HG02763 (cell line): ENCODE measurements around the gene ADAM12.

Source experiments
- ATAC-seq: cut with Tn5 transposase; IDR thresholded peaks from one replicate; pipeline ENCODE4 v1.9.1; 2021; ENCODE audit warnings: mild to moderate bottlenecking, moderate library complexity; ENCODE audit not compliant: unreplicated experiment

ADAM12 gene

DNA sequence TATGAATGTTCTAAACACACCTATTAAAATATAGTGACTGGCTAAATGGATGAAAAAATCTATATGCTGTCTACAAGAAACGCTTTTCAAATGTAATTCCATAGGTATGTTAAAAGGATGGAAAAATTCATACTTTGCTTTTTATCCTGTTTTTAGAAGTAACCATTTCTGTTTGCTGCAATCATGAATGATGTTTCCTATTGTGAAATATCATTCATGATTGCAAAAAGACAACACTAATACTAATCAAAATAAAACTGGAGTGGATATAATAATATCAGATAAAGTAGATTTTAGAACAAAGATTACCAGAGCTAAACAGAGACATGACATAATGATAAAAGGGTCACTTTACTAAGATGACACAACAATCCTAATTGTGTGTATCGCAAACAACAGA is 353.7 kb downstream of the ADAM12 start:
- ATAC-seq = no peak

DNA sequence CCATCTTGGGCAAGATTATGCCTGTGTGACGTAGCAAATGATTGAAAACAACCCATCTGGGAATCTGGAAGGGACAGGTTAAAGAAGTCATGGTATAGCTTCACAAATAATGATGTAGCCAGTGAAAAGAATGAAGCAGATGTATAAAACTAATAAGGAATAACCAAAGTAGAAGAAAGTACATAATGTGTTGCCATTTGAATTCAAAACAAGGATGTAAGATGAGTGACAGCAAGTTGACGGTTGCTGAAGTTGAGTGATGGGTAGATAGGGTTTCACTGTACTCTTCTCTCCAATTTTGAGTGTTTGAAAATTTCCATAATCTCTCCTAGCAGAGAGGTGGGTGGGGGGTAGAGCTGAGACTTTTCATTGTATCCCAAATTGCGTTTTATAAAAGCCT is 358.3 kb downstream of the ADAM12 start:
- no peak for ATAC-seq

DNA sequence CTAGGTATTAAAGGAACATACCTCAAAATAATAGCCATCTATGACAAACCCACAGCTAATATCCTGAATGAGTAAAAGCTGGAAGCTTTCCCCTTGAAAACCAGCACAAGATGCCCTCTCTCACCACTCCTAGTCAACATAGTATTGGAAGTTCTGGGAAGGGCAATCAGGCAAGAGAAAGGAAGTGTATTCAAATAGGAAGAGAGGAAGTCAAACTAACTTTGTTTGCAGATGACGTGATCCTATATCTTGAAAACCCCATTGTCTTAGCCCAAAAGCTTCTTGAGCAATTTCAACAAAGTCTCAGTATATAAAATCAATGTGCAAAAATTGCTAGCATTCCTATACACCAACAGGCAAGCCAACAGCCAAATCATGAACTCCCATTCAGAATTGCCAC is 360.6 kb downstream of the ADAM12 start:
- ATAC-seq = no peak

DNA sequence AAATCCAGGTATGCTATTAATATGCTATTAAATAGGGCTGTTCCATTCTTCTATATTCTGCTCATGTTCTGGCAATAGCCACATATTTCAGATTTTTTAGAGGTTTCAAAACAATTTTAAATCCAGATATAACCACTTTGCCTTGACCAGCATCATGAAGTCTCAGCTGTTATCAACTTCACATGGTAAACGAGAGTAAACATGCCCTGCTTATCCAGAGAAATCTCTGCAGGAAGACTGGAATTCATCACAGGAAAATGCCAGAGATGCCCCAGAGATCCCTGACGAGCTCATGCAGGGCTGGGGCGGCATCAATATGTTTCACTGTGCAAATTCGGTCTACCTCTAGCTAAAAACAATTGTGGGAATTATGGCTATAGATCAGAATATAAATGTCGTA is 365.4 kb downstream of the ADAM12 start:
- no peak for ATAC-seq

DNA sequence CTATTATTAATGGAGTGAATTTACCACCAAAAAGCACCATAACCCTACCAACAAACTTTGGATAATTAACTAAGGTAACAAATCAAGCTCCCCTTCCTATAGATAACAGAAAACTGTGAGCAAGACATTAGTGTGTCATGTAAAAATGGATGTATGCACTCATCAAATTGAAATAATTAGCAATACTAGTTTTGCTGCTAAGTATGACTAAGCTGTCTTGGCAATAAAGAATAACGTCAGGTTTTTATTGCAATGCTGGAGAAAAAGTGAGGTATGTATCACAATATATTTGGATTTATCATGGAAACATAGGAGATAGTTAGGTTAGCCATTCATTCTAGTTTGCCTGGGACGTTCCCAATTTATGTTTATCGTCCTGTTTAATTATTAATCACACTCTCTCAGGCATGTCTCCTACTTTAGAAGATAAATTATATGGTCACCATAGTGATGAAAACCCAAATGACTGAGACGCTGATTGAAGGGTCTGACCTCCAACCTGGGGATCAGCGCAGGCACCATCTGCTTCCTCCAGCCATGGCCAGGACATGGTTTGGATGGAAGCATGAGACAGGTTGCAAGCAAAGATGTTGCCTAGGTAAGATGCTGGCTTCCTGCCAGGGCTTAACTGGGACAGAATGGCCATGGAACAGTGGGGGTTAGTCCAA is 366.3 kb downstream of the ADAM12 start:
- ATAC-seq = no peak

DNA sequence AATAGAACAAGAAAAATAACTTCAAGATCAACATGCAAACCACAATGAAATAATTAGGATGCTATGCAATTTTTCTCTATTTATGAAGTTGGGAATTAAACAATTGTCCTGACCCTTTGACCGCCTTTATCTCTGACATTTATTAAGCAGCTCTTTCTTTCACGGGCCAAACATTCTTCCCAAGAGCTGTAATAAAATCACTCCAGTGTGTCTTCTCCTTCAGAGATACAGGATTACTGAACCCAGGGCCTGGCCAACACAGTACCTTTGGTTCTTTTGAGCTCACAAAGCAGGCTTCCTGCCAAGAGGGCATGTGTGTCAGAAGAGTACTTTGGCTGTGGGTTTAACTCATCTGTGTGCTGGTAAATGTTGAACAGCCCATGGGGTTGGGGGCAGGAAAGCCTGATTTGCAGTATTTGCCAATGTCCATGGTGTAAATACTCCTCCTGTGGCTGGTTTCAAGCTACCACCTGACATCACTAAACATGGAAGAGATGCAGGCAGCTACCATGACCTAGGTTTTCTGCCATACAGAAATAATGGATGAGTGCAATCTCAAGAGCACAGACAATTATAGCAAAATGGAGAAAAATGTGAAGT is 370.2 kb downstream of the ADAM12 start:
- ATAC-seq = no peak

DNA sequence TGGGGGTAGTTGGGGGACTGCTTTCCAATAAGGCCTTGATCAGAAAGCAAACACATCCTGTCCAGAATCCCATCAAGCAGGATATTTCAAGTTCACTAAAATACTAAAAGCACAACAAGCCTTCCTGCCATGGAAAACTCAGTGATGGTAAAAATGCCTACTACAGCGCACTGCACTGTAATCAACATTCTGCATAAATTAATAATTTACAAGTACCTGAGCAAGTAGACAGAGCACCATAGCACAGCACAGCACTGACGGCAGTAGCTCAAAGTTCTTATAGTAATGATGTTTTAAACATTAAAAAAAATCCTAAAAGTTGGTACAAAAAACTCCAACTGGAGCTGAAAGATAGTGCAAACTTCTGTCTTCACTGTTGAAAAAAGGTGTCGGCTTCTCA is 371.4 kb downstream of the ADAM12 start:
- ATAC-seq = no peak

DNA sequence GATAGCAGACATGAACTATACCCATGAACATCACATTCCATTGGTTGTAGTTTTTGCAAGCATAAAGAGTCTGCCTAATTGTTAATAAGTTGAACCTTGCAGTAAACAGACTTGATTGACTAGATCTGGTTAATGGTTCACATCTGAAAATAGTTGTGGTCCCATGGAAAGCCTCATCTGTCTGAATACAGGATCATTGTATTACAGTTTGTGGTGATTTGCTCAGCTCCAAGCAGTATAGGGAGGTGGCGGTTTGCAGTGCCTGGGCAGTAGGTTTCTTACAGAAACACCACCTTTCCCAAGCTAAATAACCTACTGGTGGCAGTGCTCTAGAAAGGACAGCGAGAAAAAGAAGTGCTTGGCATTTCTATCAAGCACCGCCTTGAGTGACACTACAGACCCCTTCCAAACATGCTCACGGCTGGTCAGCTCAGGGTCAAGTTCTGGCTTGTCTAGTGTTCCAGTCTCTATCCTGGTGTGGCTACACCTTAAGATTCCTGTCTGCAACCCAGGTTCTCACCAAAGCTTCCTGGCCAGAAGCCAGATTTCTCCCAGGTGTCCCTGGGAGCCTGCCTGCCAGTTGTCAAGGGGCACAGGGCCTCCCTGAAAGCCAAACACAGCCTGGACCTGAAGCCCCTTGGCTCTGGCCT is 372.0 kb downstream of the ADAM12 start:
- no peak for ATAC-seq

DNA sequence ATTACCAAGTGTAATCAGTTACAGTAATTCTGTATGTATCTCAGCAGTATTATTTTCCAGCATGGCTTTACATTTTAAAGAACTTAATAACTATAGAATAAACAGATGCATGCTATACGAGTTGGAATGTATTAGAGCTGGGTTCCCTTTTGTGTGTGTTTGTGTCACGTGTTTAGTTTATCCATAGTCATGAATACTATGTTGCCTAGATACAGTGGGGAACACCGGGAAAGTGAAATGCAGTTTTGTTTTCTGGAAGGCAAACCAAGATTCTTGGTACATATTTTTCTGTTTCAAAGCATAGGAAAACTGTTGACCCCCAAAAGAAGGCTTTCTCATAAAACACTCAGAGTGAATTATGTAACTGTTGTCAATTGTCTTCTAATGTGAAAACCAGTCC is 372.9 kb downstream of the ADAM12 start:
- ATAC-seq = no peak

DNA sequence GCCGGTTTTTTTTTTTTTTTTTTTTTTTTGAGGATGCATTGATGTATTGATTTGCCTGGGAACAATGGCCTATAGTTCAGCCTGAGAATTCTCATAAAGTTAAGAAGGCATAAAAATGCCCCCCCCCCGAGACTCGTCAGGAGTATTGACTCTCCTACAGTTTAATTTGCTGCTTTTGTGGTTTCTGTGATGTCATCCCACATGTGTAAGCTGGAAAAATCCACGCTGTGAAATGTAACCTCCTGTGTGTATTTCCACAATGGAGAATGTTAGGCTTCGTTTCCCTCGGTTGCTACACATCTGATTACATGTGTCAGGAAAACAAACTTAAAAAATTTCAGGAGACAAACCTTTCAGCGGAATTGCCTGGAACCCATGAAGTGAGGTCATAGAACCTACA is 374.0 kb downstream of the ADAM12 start:
- no peak for ATAC-seq

DNA sequence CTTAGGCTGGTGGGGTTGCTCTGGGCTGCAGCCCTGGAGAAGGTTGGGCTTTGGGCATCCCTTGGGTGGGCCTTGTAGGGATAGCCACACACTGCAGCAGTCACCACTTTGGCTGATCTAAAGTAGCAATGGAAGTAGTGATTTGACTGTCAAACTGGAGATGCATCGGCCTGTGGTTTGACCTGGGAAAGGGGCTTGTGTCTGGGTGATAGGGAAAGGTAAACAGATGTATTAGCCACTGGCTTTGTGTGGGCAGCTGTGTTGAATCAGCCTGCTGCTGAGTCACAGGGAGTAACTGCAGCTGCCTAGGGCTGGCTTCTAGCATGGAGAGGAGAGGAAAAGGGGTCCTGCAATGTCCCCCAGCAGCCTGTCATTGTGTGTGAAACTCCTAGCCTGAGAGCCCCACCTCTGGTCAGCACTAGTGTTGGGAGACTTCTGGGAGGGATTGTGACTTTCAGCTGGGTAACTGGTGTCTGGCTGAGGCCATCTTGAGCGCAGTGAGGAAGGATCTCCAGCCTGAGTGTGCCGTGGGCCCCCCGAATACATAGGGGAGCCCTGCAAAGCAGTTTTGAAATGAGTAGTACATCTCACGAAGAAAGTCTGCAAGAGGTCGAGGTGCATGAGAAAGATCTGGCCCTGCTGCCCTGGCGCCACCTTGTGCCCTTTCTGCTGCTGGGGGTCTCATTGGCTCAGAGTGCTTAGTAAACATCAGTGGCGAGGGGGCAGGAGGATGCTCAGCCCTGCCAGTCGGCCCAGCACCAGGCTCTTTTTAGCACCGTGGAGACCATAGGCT is 374.6 kb downstream of the ADAM12 start:
- ATAC-seq = peak; percentile 49

DNA sequence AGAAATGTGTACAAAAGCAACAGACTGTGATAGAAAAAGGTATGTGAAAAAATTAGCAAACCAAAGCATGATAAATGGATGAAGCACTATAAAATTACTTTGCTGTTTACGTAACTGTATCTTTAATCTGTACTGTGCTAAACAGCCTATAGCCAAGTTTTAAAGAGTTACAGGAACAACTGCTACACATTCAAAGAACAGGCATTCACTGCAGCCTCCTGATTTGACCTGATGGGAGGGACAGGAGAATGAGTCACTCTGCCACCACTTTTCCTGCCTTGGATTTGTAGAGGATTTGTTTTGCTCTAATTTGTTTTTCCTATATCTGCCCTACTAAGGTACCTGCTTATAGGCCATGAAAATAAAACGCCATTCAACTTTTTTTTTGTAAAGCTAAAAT is 375.8 kb downstream of the ADAM12 start:
- ATAC-seq = no peak

DNA sequence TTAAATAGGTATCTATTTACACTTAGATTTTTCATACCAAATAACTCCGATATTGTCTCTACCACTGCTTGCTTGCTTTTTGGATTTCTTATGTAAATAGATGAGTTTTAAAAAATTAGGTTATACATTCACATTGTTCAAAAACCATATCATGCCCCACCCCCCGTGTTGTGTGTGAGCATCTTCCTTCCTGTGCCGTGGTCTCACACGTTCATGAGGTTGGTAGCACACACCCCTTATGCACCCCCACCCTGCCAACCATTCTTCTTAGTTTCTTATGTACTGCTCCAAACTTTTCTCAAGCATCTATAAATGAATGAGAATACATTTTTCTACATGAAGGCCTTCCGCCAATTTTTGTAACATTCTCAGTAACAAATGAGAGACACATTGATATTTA is 376.3 kb downstream of the ADAM12 start:
- ATAC-seq = no peak

DNA sequence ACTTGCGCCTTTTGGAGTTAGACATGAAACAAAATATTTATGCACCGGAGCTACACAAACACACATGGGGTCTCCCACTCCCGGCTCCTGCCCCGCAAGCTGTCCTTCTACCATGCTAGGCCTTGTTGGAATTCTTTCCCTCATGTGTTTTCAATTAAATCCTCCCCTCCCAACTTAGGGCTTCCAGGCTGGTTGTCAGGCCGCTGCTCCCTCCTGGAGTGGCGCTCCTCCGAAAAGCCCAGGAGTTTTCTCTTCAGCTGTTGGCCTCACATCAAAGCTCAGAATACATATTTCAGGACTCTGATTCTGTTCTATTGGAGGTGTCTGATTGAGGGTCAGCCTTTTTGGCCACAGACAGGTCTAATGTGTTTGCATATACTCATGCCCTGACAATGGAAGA is 378.6 kb downstream of the ADAM12 start:
- ATAC-seq = no peak

DNA sequence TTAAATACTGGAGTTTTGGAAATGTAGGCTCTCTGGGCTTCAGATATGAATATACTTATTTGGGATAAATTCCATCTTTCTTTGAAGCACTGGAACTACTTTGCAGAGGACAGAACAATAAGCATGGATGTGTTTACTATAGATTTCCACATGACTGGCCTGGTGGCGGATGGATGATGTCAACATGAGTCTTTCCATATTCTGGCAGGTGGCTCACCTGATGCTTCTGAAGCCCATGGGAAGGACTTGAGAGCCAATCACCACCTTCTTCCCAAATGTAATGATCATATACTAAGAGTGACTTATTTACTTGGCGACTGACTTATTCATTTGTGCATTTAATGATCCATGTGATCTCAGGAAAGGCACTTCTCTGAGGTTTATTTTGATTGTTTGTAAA is 381.4 kb downstream of the ADAM12 start:
- ATAC-seq = no peak

DNA sequence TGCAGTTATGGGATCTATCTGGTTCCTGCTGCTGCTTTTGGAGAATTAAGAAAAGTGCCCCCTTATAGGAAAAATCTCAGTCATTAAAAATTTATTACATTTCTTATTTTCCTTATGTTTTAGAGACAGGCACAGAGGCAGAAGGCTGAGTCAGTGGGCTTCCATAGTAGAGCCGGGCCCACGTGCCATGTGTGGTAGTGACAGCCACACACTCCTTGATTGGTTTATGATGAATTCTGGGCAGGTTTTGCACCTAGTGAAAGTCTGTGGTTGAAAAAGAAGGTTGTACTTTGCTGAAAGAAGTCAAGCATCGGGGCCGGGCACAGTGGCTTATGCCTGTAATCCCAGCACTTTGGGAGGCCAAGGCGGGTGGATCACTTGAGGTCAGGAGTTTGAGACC is 382.0 kb downstream of the ADAM12 start:
- no peak for ATAC-seq

DNA sequence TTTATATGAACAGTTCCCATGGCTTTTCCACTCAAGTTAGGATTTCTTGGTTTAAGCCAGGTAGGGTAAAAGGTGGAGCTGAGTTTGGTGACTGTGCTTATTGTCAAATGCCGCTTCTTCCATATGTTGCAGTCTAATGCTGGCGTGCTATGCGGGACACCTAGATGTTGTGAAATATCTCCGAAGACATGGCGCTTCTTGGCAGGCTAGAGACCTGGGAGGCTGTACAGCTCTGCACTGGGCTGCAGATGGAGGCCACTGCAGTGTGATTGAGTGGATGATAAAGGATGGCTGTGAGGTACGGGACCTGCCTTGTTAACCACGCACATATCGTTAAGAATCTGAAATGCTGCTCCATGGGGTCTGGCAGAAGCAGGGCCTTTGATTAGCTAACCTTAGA is 383.5 kb downstream of the ADAM12 start:
- ATAC-seq = no peak

DNA sequence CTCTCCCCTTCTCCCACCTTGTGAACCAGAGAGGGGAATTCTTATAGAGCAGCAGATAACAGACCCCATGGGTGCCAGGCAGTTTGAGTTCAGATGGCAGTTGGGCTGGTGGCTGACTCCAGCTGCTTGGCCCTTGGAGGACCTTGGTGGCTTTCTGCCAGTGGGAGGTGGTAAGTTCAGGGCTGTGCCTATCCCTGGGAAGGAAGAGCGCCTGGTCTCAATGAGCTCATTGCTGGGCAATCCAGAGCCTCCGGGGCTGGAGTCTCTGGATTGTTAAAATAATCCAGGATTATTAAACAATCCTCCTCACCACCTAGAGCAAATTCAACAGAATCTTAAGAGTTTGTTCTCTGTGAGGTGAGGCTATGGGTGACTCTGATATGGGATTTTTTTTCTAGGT is 386.7 kb downstream of the ADAM12 start:
- no peak for ATAC-seq

DNA sequence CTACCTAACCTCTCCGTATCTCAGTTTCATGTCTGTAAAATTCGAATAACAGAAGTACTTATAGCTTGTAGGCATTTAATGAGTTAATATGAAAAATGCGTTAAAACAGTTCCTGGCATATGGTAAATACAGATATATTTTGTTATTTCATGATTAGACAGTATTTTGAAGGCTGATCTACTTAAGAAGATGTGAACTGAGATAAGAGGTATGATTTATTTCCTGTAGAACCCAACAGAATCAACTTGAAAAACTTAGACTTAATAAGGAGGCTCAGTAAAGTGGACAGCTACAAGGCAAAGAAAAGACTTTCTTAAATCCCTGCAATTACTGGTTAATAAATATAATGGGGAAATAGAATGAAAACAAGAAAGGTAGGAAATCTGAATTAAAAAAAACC is 388.6 kb downstream of the ADAM12 start:
- no peak for ATAC-seq

DNA sequence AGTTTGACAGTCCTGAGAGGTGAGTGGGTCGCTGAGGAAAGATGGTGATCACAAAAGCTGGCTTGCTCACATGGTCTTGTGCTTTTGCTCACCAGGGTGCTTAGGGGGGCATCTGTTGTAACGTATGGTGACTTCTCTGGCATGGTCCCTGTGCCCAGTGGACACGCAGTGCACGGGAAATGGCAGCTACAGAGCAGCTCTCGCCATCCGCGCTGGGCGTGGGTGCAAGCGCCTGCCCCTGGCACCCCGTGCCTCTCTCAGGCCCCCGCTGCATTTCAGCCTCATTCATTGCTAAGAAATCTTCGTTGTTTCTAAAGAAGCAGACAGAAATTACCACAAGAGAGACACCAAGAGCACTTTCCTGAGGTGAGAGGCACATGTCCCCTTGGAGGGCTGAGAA is 390.7 kb downstream of the ADAM12 start:
- ATAC-seq = no peak

DNA sequence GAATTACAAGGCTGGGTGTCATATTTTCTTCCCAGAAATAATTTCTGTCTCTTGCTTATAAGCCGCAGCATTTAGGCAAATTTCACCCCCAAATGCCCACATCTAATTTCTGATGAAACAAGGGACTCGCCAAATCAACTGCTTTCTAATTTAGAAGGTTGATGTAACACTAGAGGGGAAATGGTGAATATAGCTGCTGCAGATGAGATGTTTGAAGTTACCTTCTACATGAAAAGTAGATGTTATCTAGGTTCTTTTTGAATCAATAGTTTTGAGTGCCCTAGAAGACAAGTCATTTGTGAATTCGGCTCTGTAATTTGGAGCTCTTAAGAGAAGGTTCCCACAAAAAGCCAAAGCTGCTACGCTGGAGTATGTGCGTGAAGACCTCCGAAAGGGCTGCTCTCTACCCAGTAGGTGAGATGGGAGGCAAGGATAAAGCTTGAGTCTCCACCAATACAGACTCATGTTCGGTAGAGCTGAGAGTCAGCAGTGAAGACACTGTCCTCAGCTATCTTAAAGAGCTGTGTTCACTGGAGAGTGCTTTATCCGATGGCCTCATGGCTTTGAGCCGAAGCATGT is 392.5 kb downstream of the ADAM12 start:
- ATAC-seq = no peak
